SU-DHL-6 (cell line): ENCODE data around the gene GBP7.
"Not testable (repeated sequence)": the region's sequence is repeated elsewhere in the genome, so short reads cannot be mapped to it uniquely, and the experiment has no call there.

ENCODE experiments used
- H2AFZ ChIP-seq: fragments of 200-600 bp; sonication (generic); 2 replicates; pipeline ENCODE4 v1.6.1; 2014; ENCODE audit warnings: low read depth, mild to moderate bottlenecking, moderate library complexity, mixed read lengths, antibody characterized with exemption, low read length; ENCODE audit not compliant: severe bottlenecking
- H3F3A ChIP-seq: fragments of 200-600 bp; shearing (Covaris generic); 2 replicates; pipeline ENCODE4 v1.6.0; 2016; ENCODE audit warnings: antibody characterized with exemption, mild to moderate bottlenecking; ENCODE audit not compliant: insufficient read depth
- H3K27ac ChIP-seq: fragments of 200-600 bp; sonication (generic); 2 replicates; pipeline ENCODE4 v1.5.1; 2016; ENCODE audit warnings: low read depth, mild to moderate bottlenecking, low read length, moderate library complexity, mixed read lengths
- H3K27me3 ChIP-seq: fragments of 200-600 bp; sonication (generic), shearing (Covaris generic); 2 replicates; pipeline ENCODE4 v1.6.0; 2014; ENCODE audit warnings: mild to moderate bottlenecking, low read length
- H3K36me3 ChIP-seq: fragments of 200-600 bp; sonication (generic); 2 replicates; pipeline ENCODE4 v1.6.1; 2014; ENCODE audit warnings: mild to moderate bottlenecking, low read length, mixed read lengths
- H3K4me2 ChIP-seq: fragments of 300-600, 200-600 bp; shearing (Covaris generic), sonication (generic); 2 replicates; pipeline ENCODE4 v1.6.0; 2014; ENCODE audit warnings: low read length, low read depth, mild to moderate bottlenecking; ENCODE audit not compliant: poor library complexity, severe bottlenecking
- H3K4me3 ChIP-seq: fragments of 200-600 bp; sonication (generic); 2 replicates; pipeline ENCODE4 v1.5.1; 2014; ENCODE audit warnings: antibody characterized with exemption, low read length, mild to moderate bottlenecking, mixed read lengths; ENCODE audit not compliant: insufficient read depth, poor library complexity, severe bottlenecking
- H3K79me2 ChIP-seq: fragments of 200-600 bp; sonication (generic); 2 replicates; pipeline ENCODE4 v1.6.1; 2014; ENCODE audit warnings: mild to moderate bottlenecking, low read length, moderate library complexity; ENCODE audit not compliant: insufficient read depth
- H3K9ac ChIP-seq: fragments of 200-600 bp; sonication (generic); 2 replicates; pipeline ENCODE4 v1.7.0; 2014; ENCODE audit warnings: mild to moderate bottlenecking, low read length
- H3K9me2 ChIP-seq: fragments of 200-600 bp; sonication (generic); replicated peaks from 2 replicates; pipeline ENCODE4 v1.6.1; 2014; ENCODE audit warnings: low read length; ENCODE audit not compliant: insufficient read depth
- H3K9me3 ChIP-seq: fragments of 200-600 bp; sonication (generic); 2 replicates; pipeline ENCODE4 v1.6.1; 2014; ENCODE audit warnings: low read length, mixed read lengths; ENCODE audit not compliant: insufficient read depth
- H4K20me1 ChIP-seq: fragments of 200-600 bp; sonication (generic); 2 replicates; pipeline ENCODE4 v1.6.1; 2014; ENCODE audit warnings: low read depth, mild to moderate bottlenecking, antibody characterized with exemption, low read length, moderate library complexity, mixed read lengths
- EZH2phosphoT487 ChIP-seq: fragments of 200-600 bp; sonication (generic), shearing (Covaris generic); conservative IDR thresholded peaks from 2 replicates; pipeline ENCODE4 v1.6.1; 2018; ENCODE audit warnings: mild to moderate bottlenecking, antibody characterized with exemption, low read length, moderate library complexity, mixed read lengths
- TF ChIP-seq, protein P1 (sequence below): fragments of 200-600 bp; sonication (generic); IDR thresholded peaks from one replicate; pipeline ENCODE4 v1.5.1; 2017; ENCODE audit warnings: antibody characterized with exemption, mild to moderate bottlenecking, low read length, moderate library complexity; ENCODE audit not compliant: insufficient read depth, poor library complexity, severe bottlenecking

GBP7 gene

DNA sequence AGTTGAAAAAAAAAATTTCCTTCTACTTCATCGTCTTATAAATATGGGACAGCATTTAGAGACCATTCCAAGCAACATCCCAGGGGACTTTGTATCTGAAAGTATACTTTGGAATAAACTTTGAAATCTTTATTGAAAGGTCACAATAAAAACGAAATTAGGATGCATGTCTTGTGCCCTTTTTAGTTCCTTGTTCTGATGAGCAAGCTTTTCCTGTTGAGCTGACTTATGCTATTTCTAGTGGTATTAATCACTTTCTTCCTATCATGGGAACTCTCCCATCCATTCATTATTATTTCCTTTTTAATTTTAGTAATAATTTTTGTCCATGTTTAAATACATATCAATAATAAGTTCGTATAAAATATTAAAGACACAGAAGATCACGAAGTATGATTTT lies 45.9 kb downstream of the GBP7 start:
- H3K9me2 ChIP-seq = no peaks in the 10 kb centered on the region
- no peaks in the 10 kb centered on the region for H3F3A ChIP-seq
- H4K20me1 ChIP-seq = no peaks in the 10 kb centered on the region
- H3K79me2 ChIP-seq = no peaks in the 10 kb centered on the region
- no peak overlapping the region for H3K27ac ChIP-seq
- no peak overlapping the region for H3K4me3 ChIP-seq
- no peak overlapping the region for H2AFZ ChIP-seq
- no peaks in the 10 kb centered on the region for H3K27me3 ChIP-seq
- TF ChIP-seq, protein P1, sequence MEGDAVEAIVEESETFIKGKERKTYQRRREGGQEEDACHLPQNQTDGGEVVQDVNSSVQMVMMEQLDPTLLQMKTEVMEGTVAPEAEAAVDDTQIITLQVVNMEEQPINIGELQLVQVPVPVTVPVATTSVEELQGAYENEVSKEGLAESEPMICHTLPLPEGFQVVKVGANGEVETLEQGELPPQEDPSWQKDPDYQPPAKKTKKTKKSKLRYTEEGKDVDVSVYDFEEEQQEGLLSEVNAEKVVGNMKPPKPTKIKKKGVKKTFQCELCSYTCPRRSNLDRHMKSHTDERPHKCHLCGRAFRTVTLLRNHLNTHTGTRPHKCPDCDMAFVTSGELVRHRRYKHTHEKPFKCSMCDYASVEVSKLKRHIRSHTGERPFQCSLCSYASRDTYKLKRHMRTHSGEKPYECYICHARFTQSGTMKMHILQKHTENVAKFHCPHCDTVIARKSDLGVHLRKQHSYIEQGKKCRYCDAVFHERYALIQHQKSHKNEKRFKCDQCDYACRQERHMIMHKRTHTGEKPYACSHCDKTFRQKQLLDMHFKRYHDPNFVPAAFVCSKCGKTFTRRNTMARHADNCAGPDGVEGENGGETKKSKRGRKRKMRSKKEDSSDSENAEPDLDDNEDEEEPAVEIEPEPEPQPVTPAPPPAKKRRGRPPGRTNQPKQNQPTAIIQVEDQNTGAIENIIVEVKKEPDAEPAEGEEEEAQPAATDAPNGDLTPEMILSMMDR = no peak
- no peaks in the 10 kb centered on the region for H3K36me3 ChIP-seq
- no peak overlapping the region for H3K9ac ChIP-seq
- H3K4me2 ChIP-seq = no peak overlapping the region
- H3K9me3 ChIP-seq = no peaks in the 10 kb centered on the region

DNA sequence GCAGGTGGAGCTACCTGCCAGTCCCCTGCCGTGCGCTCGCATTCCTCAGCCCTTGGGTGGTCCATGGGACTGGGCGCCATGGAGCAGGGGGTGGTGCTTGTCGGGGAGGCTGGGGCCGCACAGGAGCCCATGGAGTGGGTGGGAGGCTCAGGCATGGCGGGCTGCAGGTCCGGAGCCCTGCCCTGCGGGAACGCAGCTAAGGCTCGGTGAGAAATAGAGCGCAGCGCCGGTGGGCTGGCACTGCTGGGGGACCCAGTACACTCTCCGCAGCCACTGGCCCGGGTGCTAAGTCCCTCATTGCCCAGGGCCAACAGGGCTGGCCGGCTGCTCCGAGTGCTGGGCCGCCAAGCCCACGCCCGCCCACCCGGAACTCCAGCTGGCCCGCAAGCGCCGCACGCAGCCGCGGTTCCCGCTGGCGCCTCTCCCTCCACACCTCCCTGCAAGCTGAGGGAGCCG lies 47.8 kb downstream of the GBP7 start:
- not testable (repeated sequence) for H3K9me2 ChIP-seq, H4K20me1 ChIP-seq, H3F3A ChIP-seq, H3K4me3 ChIP-seq, H2AFZ ChIP-seq, H3K4me2 ChIP-seq, H3K79me2 ChIP-seq, H3K27ac ChIP-seq, H3K27me3 ChIP-seq, H3K9me3 ChIP-seq, H3K9ac ChIP-seq, H3K36me3 ChIP-seq

DNA sequence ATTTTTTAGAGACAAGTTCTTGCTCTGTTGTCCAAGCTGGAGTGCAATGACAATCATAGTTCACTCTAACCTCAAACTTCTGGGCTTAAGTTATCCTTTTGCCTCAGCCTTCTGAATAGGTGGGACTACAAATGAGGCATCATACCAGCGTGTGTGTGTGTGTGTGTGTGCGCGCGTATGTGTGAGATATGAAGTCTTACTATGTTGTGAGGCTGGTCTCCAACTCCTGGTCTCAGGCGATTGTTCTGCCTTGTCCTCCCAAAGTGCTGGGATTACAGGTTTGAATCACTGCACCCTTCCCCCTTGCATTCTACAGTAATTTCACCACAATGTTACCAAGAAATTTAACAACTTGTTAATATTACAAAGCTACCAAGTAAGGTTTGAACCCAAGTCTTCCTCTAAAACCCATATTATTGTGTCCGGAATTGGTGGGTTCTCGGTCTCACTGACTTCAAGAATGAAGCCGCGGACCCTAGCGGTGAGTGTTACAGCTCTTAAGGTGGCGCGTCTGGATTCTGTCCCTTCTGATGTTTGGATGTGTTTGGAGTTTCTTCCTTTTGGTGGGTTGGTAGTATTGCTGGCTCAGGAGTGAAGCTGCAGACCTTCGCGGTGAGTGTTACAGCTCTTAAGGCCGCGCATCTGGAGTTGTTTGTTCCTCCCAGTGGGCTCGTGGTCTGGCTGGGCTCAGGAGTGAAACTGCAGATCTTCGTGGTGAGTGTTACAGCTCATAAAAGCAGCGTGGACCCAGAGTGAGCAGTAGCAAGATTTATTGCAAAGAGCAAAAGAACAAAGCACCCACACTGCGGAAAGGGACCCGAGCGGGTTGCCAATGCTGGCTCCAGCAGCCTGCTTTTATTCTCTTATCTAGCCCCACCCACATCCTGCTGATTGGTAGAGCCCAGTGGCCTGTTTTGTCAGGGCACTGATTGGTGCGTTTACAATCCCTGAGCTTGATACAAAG lies 48.9 kb downstream of the GBP7 start:
- not testable (repeated sequence) for H4K20me1 ChIP-seq, H2AFZ ChIP-seq, H3K4me2 ChIP-seq, H3K4me3 ChIP-seq, H3K79me2 ChIP-seq, H3K9ac ChIP-seq, H3K36me3 ChIP-seq, H3K27me3 ChIP-seq, H3K9me2 ChIP-seq, H3K27ac ChIP-seq, H3K9me3 ChIP-seq, H3F3A ChIP-seq

DNA sequence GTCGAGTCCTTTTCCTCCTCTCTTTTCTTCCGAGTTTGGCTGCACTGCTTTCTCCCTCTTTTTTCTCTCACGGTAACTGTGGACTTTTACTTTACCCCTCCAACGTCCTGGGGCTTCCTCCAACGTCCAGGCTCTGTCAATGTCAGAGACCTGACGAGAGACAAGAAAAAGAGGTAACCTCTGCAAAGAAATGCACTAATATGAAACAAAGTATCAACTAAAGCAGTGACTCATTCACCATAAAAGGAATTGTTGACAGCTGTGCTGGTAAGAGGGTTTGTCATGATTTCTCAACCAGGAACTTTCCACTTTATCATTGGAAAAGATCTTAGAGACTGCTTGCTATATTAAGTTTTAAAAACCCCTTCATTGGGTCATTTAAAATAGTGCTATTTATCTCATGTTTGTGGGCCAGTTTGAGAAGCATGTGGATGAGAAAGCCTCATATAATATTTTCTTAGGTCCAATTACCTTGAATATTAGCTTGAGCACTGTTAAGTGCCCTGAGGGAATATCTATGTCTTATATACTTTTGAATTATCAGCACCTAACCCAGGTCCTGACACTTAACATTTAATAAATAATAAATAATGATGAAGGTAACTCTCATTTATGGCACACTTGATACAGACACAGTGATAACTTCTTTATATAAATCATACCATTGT lies 49.8 kb downstream of the GBP7 start, which contains the start of gene GBP2:
Gene GBP2 (minus strand): TSS at position 202 of the 668 bp plus-strand sequence. CDS start 4,148 bp downstream, outside the sequence.
- no peaks in the 10 kb centered on the region for H3K79me2 ChIP-seq
- H3K27me3 ChIP-seq = no peaks in the 10 kb centered on the region
- no peak within 1 kb of the TSS for H3K4me3 ChIP-seq
- H3K36me3 ChIP-seq = no peaks in the 10 kb centered on the region
- no peaks in the 10 kb centered on the region for H3F3A ChIP-seq
- H3K27ac ChIP-seq = no peak within 1 kb of the TSS
- no peaks in the 10 kb centered on the region for H3K9me2 ChIP-seq
- H2AFZ ChIP-seq = no peak within 1 kb of the TSS
- H3K4me2 ChIP-seq = no peak within 1 kb of the TSS
- H4K20me1 ChIP-seq = no peaks in the 10 kb centered on the region
- no peak within 1 kb of the TSS for H3K9ac ChIP-seq
- no peaks in the 10 kb centered on the region for H3K9me3 ChIP-seq
- TF ChIP-seq, protein P1 = no peak
- TF ChIP-seq EZH2phosphoT487 = no peak
